Mesenchymal stem cell (in vitro differentiated cells and primary cell): Measurements from ENCODE around the gene SOD1.

Experiments
- DNase-seq: peaks from one replicate; pipeline ENCODE4 v3.0.0-alpha.2; 2013
- H2AFZ ChIP-seq: one replicate; pipeline ENCODE4 v1.6.1; 2013; ENCODE audit warnings: low read depth, mild to moderate bottlenecking, control low read depth, inconsistent platforms, low read length, moderate library complexity
- H2AK5ac ChIP-seq: 2 replicates; pipeline ENCODE4 v1.6.1; 2013; ENCODE audit warnings: low read length, moderate library complexity, mild to moderate bottlenecking, inconsistent platforms; ENCODE audit not compliant: severe bottlenecking
- H2BK120ac ChIP-seq: one replicate; pipeline ENCODE4 v1.6.1; 2013; ENCODE audit warnings: low read depth, mild to moderate bottlenecking, inconsistent platforms, low read length, moderate library complexity
- H2BK12ac ChIP-seq, 2 experiments: one replicate each; pipeline ENCODE4 v1.6.1; 2013; ENCODE audit warnings: inconsistent platforms in 2 of 2, low read length in 2 of 2, mild to moderate bottlenecking in 2 of 2, moderate library complexity in 2 of 2, control low read depth in 1 of 2
- H2BK15ac ChIP-seq: one replicate; pipeline ENCODE4 v1.6.1; 2013; ENCODE audit warnings: mild to moderate bottlenecking, low read depth, inconsistent platforms; ENCODE audit not compliant: poor library complexity, severe bottlenecking
- H2BK5ac ChIP-seq: 2 replicates; pipeline ENCODE4 v1.6.1; 2013; ENCODE audit warnings: low read depth, mild to moderate bottlenecking, low read length, control low read depth, inconsistent platforms; ENCODE audit not compliant: poor library complexity, severe bottlenecking
- H3K14ac ChIP-seq, 2 experiments: one replicate each; pipeline ENCODE4 v1.6.1; 2013; ENCODE audit warnings: inconsistent platforms in 2 of 2, low read length in 2 of 2, control low read depth in 1 of 2, mild to moderate bottlenecking in 1 of 2, moderate library complexity in 1 of 2
- H3K18ac ChIP-seq, 2 experiments: one replicate each; pipeline ENCODE4 v1.6.1; 2013; ENCODE audit warnings: inconsistent platforms in 2 of 2, low read length in 2 of 2, control low read depth in 1 of 2, low read depth in 1 of 2, mild to moderate bottlenecking in 1 of 2
- H3K23ac ChIP-seq, 2 experiments: one replicate each; pipeline ENCODE4 v1.6.1; 2013; ENCODE audit warnings: inconsistent platforms in 2 of 2, low read length in 2 of 2, mild to moderate bottlenecking in 2 of 2, moderate library complexity in 2 of 2, control low read depth in 1 of 2
- H3K27ac ChIP-seq: 2 replicates; pipeline ENCODE4 v1.5.1; 2013; ENCODE audit warnings: mild to moderate bottlenecking, moderate library complexity, low read length, control low read depth, inconsistent platforms; ENCODE audit not compliant: poor library complexity, severe bottlenecking
- H3K27me3 ChIP-seq, 2 experiments: 2 replicates each; pipeline versions ENCODE4 v1.6.1 to v1.7.0; 2013; ENCODE audit warnings: low read length in 2 of 2, mild to moderate bottlenecking in 2 of 2, moderate library complexity in 2 of 2, control low read depth in 1 of 2, inconsistent platforms in 1 of 2; ENCODE audit not compliant: control insufficient read depth in 1 of 2, insufficient read depth in 1 of 2
- H3K36me3 ChIP-seq, 2 experiments: 2 replicates each; pipeline versions ENCODE4 v1.6.1 to v1.7.0; 2013; ENCODE audit warnings: low read length in 2 of 2, control low read depth in 1 of 2, inconsistent platforms in 1 of 2, low read depth in 1 of 2, mild to moderate bottlenecking in 1 of 2; ENCODE audit not compliant: insufficient read depth in 2 of 2, control insufficient read depth in 1 of 2
- H3K4ac ChIP-seq, 2 experiments: one replicate each; pipeline ENCODE4 v1.6.1; 2013; ENCODE audit warnings: inconsistent platforms in 2 of 2, low read length in 2 of 2, mild to moderate bottlenecking in 2 of 2, moderate library complexity in 2 of 2, control low read depth in 1 of 2, low read depth in 1 of 2
- H3K4me1 ChIP-seq: 2 replicates; pipeline ENCODE4 v1.6.1; 2013; ENCODE audit warnings: low read depth, low read length, control low read depth; ENCODE audit not compliant: control insufficient read depth, insufficient read depth
- H3K4me2 ChIP-seq: 2 replicates; pipeline ENCODE4 v1.6.1; 2013; ENCODE audit warnings: low read length, mild to moderate bottlenecking, inconsistent platforms; ENCODE audit not compliant: poor library complexity, severe bottlenecking
- H3K4me3 ChIP-seq, 2 experiments: 2 replicates each; pipeline versions ENCODE4 v1.5.1 to v1.7.0; 2013; ENCODE audit warnings: low read length in 2 of 2, mild to moderate bottlenecking in 2 of 2, control low read depth in 1 of 2, low read depth in 1 of 2; ENCODE audit not compliant: insufficient read depth in 1 of 2
- H3K79me1 ChIP-seq: replicated peaks from 2 replicates; pipeline ENCODE4 v1.6.1; 2013; ENCODE audit warnings: mild to moderate bottlenecking, control low read depth, low read length, inconsistent platforms; ENCODE audit not compliant: poor library complexity, severe bottlenecking
- H3K9ac ChIP-seq: 2 replicates; pipeline ENCODE4 v1.7.0; 2013; ENCODE audit warnings: mild to moderate bottlenecking, low read length, moderate library complexity
- H3K9me3 ChIP-seq: 2 replicates; pipeline ENCODE4 v1.7.0; 2013; ENCODE audit warnings: mild to moderate bottlenecking, low read length; ENCODE audit not compliant: control insufficient read depth
- H4K8ac ChIP-seq: one replicate; pipeline ENCODE4 v1.6.1; 2013; ENCODE audit warnings: inconsistent platforms, mild to moderate bottlenecking, low read length, moderate library complexity
- H4K91ac ChIP-seq: one replicate; pipeline ENCODE4 v1.6.1; 2013; ENCODE audit warnings: mild to moderate bottlenecking, low read length, inconsistent platforms
- WGBS: methylation state at CpG from one replicate; pipeline ENCODE4 v1.1.7; 2013; ENCODE audit warnings: mixed read lengths; 5-methylcytosine and 5-hydroxymethylcytosine counted together

Gene SOD1

DNA sequence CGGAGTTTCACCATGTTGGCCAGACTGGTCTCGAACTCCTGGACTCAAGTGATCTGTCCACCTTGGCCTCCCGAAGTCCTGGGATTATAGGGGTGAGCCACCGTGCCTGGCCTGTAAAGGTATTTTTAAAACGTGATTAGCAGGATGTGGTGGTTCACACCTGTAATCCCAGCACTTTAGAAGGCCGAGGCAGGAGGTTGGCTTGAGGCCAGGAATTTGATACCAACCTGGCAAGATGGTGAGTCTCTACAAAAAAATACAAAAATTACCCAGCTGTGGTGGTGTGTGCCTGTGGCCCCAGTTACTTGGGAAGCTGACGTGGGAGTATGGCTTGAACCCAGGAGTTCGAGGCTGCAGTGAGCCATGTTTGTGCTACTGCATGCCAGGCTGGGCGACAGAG is 43.3 kb upstream of the SOD1 start:
- no peak overlapping the region for H2BK15ac ChIP-seq
- no peak overlapping the region for H2AK5ac ChIP-seq
- no peak overlapping the region for H4K8ac ChIP-seq
- H2BK12ac ChIP-seq: no peak overlapping the region
- no peaks in the 10 kb centered on the region for H3K79me1 ChIP-seq
- H3K4me2 ChIP-seq: no peak overlapping the region
- no peak overlapping the region for H3K18ac ChIP-seq
- H3K23ac ChIP-seq: no peak overlapping the region
- H3K9ac ChIP-seq: no peak overlapping the region
- H3K4me3 ChIP-seq: no peak overlapping the region
- H3K14ac ChIP-seq: no peak overlapping the region
- H2AFZ ChIP-seq: no peak overlapping the region
- no peaks in the 10 kb centered on the region for H3K27me3 ChIP-seq
- H4K91ac ChIP-seq: no peak overlapping the region
- H3K4me1 ChIP-seq: peaks cover 7% of the 10 kb centered on the region
- H3K36me3 ChIP-seq: no peaks in the 10 kb centered on the region
- H2BK5ac ChIP-seq: no peak overlapping the region
- H3K27ac ChIP-seq: no peak overlapping the region
- peaks cover 4% of the 10 kb centered on the region for H3K9me3 ChIP-seq
- H2BK120ac ChIP-seq: no peak overlapping the region
- 92% methylated on average over 8 of the region's 9 CpGs for WGBS
- DNase-seq: no peak
- H3K4ac ChIP-seq: no peak overlapping the region

DNA sequence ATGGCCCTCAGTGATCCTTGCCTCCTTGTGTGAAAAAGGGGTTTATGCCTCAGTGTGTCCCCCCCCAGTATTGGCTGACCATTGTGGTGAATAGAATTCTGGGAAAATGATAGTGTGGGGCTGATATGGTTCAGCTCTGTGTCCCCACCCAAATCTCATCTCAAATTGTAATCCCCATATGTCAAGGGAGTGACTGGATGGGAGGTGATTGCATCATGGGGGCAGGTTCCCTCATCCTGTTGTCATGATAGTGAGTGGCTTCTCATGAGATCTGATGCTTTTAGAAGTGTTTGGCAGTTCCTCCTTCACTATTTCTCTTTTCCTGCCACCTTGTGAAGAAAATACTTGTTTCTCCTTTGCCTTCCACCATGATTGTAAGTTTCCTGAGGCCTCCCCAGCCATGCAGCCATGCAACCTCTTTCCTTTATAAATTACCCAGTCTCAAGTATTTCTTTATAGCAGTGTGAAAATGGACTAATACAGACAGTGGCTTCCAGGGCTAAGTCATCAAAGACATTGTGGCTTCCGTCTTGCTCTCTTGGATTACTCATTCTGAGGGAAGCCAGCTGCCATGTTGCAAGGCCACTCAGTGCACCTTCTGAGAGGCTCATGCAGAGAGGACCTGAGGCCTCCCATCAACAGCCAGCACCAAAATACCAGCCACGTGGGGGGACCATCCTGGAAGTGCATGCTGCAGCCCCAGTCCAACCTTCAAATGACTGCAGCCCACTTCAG is 40.6 kb upstream of the SOD1 start:
- Histone ChIP-seq H2BK15ac (no peak overlapping the region), H3K27me3 (no peaks in the 10 kb centered on the region), H3K4me3 (no peak overlapping the region), H3K79me1 (no peaks in the 10 kb centered on the region), H3K4me2 (no peak overlapping the region), H2AK5ac (no peak overlapping the region), H3K9ac (no peak overlapping the region), H3K4me1 (no peaks in the 10 kb centered on the region), H3K18ac (no peak overlapping the region), H3K9me3 (peaks cover 4% of the 10 kb centered on the region), H3K23ac (no peak overlapping the region), H3K4ac (no peak overlapping the region), H3K27ac (no peak overlapping the region), H2AFZ (no peak overlapping the region), H3K36me3 (no peaks in the 10 kb centered on the region), H4K8ac (no peak overlapping the region), H2BK5ac (no peak overlapping the region), H2BK12ac (no peak overlapping the region), H3K14ac (no peak overlapping the region), H2BK120ac (no peak overlapping the region), H4K91ac (no peak overlapping the region)
- peak; percentile 1 for DNase-seq
- 61% methylated on average over 2 of the region's 2 CpGs for whole genome bisulfite sequencing

DNA sequence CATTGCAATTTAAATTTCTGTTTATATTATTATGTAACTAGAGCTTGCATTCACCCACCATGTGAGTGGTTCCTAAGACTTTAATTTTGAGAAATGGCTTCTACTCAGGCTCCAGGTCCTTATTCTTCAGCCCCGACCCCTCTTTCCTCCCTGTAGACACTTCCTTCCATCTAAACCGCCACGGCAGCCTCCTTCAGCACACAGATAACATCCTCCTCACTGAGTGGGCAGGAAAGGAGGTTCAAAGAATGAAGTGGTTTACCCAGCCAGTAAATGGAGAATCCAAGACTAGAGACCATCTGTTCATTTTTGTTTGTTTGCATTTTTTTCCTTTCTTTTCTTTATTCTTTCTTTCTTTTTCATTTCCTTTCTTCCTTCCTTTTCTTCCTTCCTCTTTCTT is 37.1 kb upstream of the SOD1 start:
- Histone ChIP-seq H4K8ac (no peak overlapping the region), H3K27me3 (no peaks in the 10 kb centered on the region), H3K27ac (no peak overlapping the region), H3K36me3 (no peaks in the 10 kb centered on the region), H2BK12ac (no peak overlapping the region), H2BK120ac (no peak overlapping the region), H3K18ac (no peak overlapping the region), H4K91ac (no peak overlapping the region), H3K14ac (no peak overlapping the region), H2BK15ac (no peak overlapping the region), H3K4me1 (no peaks in the 10 kb centered on the region), H3K9ac (no peak overlapping the region), H2AFZ (no peak overlapping the region), H3K4me2 (no peak overlapping the region), H2BK5ac (no peak overlapping the region), H2AK5ac (no peak overlapping the region), H3K9me3 (peaks cover 4% of the 10 kb centered on the region), H3K79me1 (no peaks in the 10 kb centered on the region), H3K4ac (no peak overlapping the region), H3K23ac (no peak overlapping the region), H3K4me3 (no peak overlapping the region)
- no CpG with 5 or more reads among the region's 3 CpGs for WGBS
- DNase-seq: no peak

DNA sequence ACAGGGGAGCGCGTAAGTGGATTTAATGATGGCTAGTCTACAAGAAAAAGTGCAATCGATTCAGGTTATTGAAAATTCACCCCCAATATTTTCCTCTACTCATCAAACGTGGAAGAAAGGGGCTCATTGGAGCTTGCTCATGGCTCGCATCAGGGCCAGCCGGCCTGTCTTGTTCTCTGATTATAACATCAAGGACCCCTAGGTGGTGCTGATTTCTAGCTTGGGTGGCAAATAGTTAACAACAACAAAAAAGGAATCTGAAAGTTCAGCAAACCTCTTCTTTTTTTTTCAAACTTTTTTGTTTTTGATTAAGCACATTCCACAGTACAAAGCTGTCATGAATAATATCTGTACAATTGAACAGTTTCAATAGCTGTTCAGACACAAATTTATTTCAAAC is 35.8 kb upstream of the SOD1 start:
- no peak overlapping the region for H3K9ac ChIP-seq
- H3K4me3 ChIP-seq: no peak overlapping the region
- H4K91ac ChIP-seq: no peak overlapping the region
- no peak overlapping the region for H3K18ac ChIP-seq
- no peak overlapping the region for H2BK15ac ChIP-seq
- no CpG with 5 or more reads among the region's 6 CpGs for WGBS
- peaks cover 4% of the 10 kb centered on the region for H3K9me3 ChIP-seq
- H3K27ac ChIP-seq: no peak overlapping the region
- DNase-seq: no peak
- no peak overlapping the region for H2AFZ ChIP-seq
- H3K4ac ChIP-seq: no peak overlapping the region
- H3K4me1 ChIP-seq: no peaks in the 10 kb centered on the region
- H2AK5ac ChIP-seq: no peak overlapping the region
- no peak overlapping the region for H4K8ac ChIP-seq
- H2BK120ac ChIP-seq: no peak overlapping the region
- H3K79me1 ChIP-seq: no peaks in the 10 kb centered on the region
- H2BK5ac ChIP-seq: no peak overlapping the region
- H3K23ac ChIP-seq: no peak overlapping the region
- no peak overlapping the region for H3K14ac ChIP-seq
- no peaks in the 10 kb centered on the region for H3K36me3 ChIP-seq
- no peaks in the 10 kb centered on the region for H3K27me3 ChIP-seq
- H2BK12ac ChIP-seq: no peak overlapping the region
- no peak overlapping the region for H3K4me2 ChIP-seq
